ENCODE measurements around the gene CDIP1. TPM values are rescaled to one million over a fixed set of nuclear protein-coding genes. Genes with fewer than 3 reads are reported as not detected.

The CDIP1 gene
- total RNA-seq, 1 experiment from 2014 or later = 49.7 TPM

- Histone ChIP-seq H3K9me3 (ENCODE audit: control insufficient read depth, low read depth, low read length) (no peaks in the 10 kb centered on the region), H3K79me1 (ENCODE audit: insufficient read depth, low read depth, low read length, poor library complexity, severe bottlenecking) (no peaks in the 10 kb centered on the region), H3K4me1 (ENCODE audit: insufficient read depth, low read length) (no peaks in the 10 kb centered on the region), H4K8ac (replicated peaks; ENCODE audit: insufficient read length, low read depth, low read length) (no peak overlapping the region), H4K5ac (ENCODE audit: insufficient read length, low read depth, low read length) (no peak overlapping the region), H4K20me1 (ENCODE audit: control insufficient read depth, insufficient read depth, insufficient read length) (no peaks in the 10 kb centered on the region), H2AFZ (ENCODE audit: low read length) (no peak overlapping the region), H3K23me2 (ENCODE audit: insufficient read length, low read depth, low read length, poor library complexity, severe bottlenecking) (no peaks in the 10 kb centered on the region), H2BK120ac (ENCODE audit: low read depth, low read length, poor library complexity, severe bottlenecking) (no peak overlapping the region), H3K9ac (ENCODE audit: extremely low read depth, insufficient read length, low read length) (no peak overlapping the region), H2BK15ac (ENCODE audit: low read depth, low read length) (no peak overlapping the region), H3K27ac (ENCODE audit: insufficient read length, low read depth, low read length) (no peak overlapping the region), H3K4me2 (ENCODE audit: insufficient read depth, insufficient read length, low read length) (no peak overlapping the region), H3K18ac (ENCODE audit: insufficient read length, low read depth, low read length) (no peak overlapping the region), H3K56ac (ENCODE audit: insufficient read length, low read depth, low read length) (no peak overlapping the region), H2AK5ac (ENCODE audit: insufficient read length, low read length) (no peak overlapping the region), H3K23ac (ENCODE audit: insufficient read length, low read depth, low read length) (no peak overlapping the region), H4K91ac (ENCODE audit: insufficient read length, low read depth, low read length) (no peak overlapping the region), H2BK5ac (ENCODE audit: insufficient read length, low read length) (no peak overlapping the region), H3K27me3 (ENCODE audit: insufficient read depth, low read length) (no peaks in the 10 kb centered on the region), H3K14ac (ENCODE audit: insufficient read depth, low read length) (no peak overlapping the region), H2BK20ac (ENCODE audit: low read depth, low read length, poor library complexity, severe bottlenecking) (no peak overlapping the region), H3K4ac (ENCODE audit: low read depth, low read length) (no peak overlapping the region), H3K79me2 (ENCODE audit: insufficient read depth, low read length) (no peaks in the 10 kb centered on the region), H2BK12ac (ENCODE audit: insufficient read length, low read depth, low read length) (no peak overlapping the region), H3T11ph (ENCODE audit: low read length) (no peak overlapping the region)
- H3K4me1 Mint-ChIP-seq = peaks cover 0 to 3% of the 10 kb centered on the region in 2 experiments; a peak in 1 of 4 replicates
- peaks cover 0 to 22% (median 0%) of the 10 kb centered on the region in 3 experiments; a peak in 5 of 7 replicates for H3K36me3 Mint-ChIP-seq (ENCODE audit: insufficient read depth in 1 of 3, low read depth in 3 of 3)
- H3K9me3 Mint-ChIP-seq = no peaks in the 10 kb centered on the region
- DNase-seq = no peak
- no CpG with 5 or more reads among the region's 5 CpGs for WGBS (ENCODE audit: extremely low coverage, insufficient read length, low lambda C conversion rate)
- no peak for TF ChIP-seq CTCF (conservative IDR thresholded peaks at IDR 0.05)
- peak overlapping the region in 1 of 3 experiments; percentile 10; a peak in 1 of 7 replicates for H3K27ac Mint-ChIP-seq
- H3K4me3 Mint-ChIP-seq = no peak overlapping the region
- no peaks in the 10 kb centered on the region for H3K27me3 Mint-ChIP-seq (ENCODE audit: low read depth)
Measured at GRCh38 chr16:4487955-4488498, 50.5 kb downstream of the CDIP1 start.
